Stomach (tissue), 9 donors: ENCODE results near the gene BTK. TPM values are rescaled to one million over a fixed set of nuclear protein-coding genes. Genes with fewer than 3 reads are reported as not detected.

Experiments used
- DNase-seq, 2 donors: peaks; one replicate each; pipeline versions ENCODE4 v3.0.0 to v3.0.0-alpha.2; 2013 to 2019
- H3K27ac ChIP-seq, 5 donors: fragments of 200-600 bp in 4 of 5; sonication (generic) in 4 of 5; one replicate each; pipeline ENCODE4 v1.5.1; 2013 to 2019; ENCODE audit warnings: mild to moderate bottlenecking in 1 of 5, moderate library complexity in 1 of 5
- H3K27me3 ChIP-seq, 3 donors: fragments of 200-600 bp; sonication (generic); one replicate each; pipeline ENCODE4 v1.5.1; 2017 to 2019; ENCODE audit warnings: mixed run types in 1 of 3
- H3K36me3 ChIP-seq, 4 donors: fragments of 200-600 bp; sonication (generic); 1 replicate in 3 of 4; 2 replicates in 1 of 4; pipeline ENCODE4 v1.5.1; 2016 to 2019
- H3K4me1 ChIP-seq, 4 donors: fragments of 200-600 bp; sonication (generic); one replicate each; pipeline ENCODE4 v1.5.1; 2016 to 2019
- H3K4me3 ChIP-seq, 4 donors: fragments of 200-600 bp; sonication (generic) in 3 of 4; one replicate each; pipeline ENCODE4 v1.5.1; 2016 to 2019; ENCODE audit warnings: mild to moderate bottlenecking in 1 of 4
- H3K9me3 ChIP-seq, 4 donors: fragments of 200-600 bp; sonication (generic); one replicate each; pipeline ENCODE4 v1.5.1; 2016 to 2019
- CTCF ChIP-seq, 7 experiments: fragments of 450-650 bp in 4 of 7; fragments of 200-600 bp in 3 of 7; sonication (generic) in 3 of 7; IDR thresholded peaks; one replicate each; pipeline ENCODE4 v1.5.1; 2016 to 2019; ENCODE audit warnings: antibody characterized with exemption in 7 of 7, control low read depth in 2 of 7, mild to moderate bottlenecking in 1 of 7
- EP300 ChIP-seq: sonication (generic); formaldehyde crosslinking; IDR thresholded peaks from one replicate; pipeline ENCODE4 v1.6.1; 2017; ENCODE audit warnings: antibody characterized with exemption
- POLR2A ChIP-seq, 4 donors: fragments of 450-650 bp; IDR thresholded peaks; one replicate each; pipeline ENCODE4 v1.6.1; 2016; ENCODE audit warnings: antibody characterized with exemption in 4 of 4, control low read depth in 2 of 4, mild to moderate bottlenecking in 1 of 4, moderate library complexity in 1 of 4
- POLR2AphosphoS5 ChIP-seq, 3 donors: sonication (generic); formaldehyde crosslinking; IDR thresholded peaks; one replicate each; pipeline ENCODE4 v1.6.1; 2016; ENCODE audit warnings: antibody characterized with exemption in 3 of 3
- WGBS, 5 donors: extraction: QIAGEN DNeasy Blood & Tissue Kit in 3 of 5; methylation state at CpG; one replicate each; pipeline versions ENCODE4 v1.1.5 to v1.1.7; 2013 to 2018; 5-methylcytosine and 5-hydroxymethylcytosine counted together
- intact Hi-C: fragments of 100-400 bp; cut with DNase I; formaldehyde crosslinking; loops from one replicate; pipeline ENCODE4 v1.15.1; 2023; ENCODE audit warnings: low total_unique reads
- polyA plus RNA-seq, 3 donors: library from polyadenylated mRNA; stranded (reverse); fragments of 200-250 nt; gene quantifications; one replicate each; pipeline ENCODE4 v1.2.3, GENCODE V29; 2013
- total RNA-seq, 5 donors: library from RNA; depleted of rRNA; stranded (reverse); fragments of >200 nt; gene quantifications; one replicate each; pipeline versions ENCODE4 v1.1.0 to v1.2.3, GENCODE V29; 2014 to 2016
- donor health status: healthy with polysubstance abuse.
- donor health status: Bipolar disorder and iron deficiency.
- donor health status: healthy.

The BTK gene
- total and polyA plus RNA-seq, 8 donors: 1.3 to 8.7 (median 2.9) TPM; not detected in 2

GRCh38 chrX:101393530-101394305, 7.7 kb upstream of the BTK start:
- intact Hi-C loops: no loop called here
- 71 to 82% (median 81%) methylated on average over 11 of the region's 11 CpGs for WGBS, 5 donors

GRCh38 chrX:101391831-101392230, 5.8 kb upstream of the BTK start:
- no peak for TF ChIP-seq POLR2A (IDR thresholded peaks at IDR 0.05)
- no peak for TF ChIP-seq CTCF (IDR thresholded peaks at IDR 0.05)
- TF ChIP-seq EP300: no peak
- TF ChIP-seq POLR2AphosphoS5 (IDR thresholded peaks at IDR 0.05): no peak
- intact Hi-C loops: no loop called here
- H3K4me3 ChIP-seq: peak overlapping the region; percentile 46 to 60 (median 58)
- DNase-seq: no peak
- no peaks in the 10 kb centered on the region for H3K27me3 ChIP-seq
- H3K36me3 ChIP-seq: peaks cover 0 to 22% (median 7%) of the 10 kb centered on the region in 4 donors
- peak overlapping the region in 3 of 5 donors; percentile 74 to 84 (median 77) for H3K27ac ChIP-seq
- H3K4me1 ChIP-seq: peaks cover 0 to 13% (median 3%) of the 10 kb centered on the region in 4 donors
- H3K9me3 ChIP-seq: no peaks in the 10 kb centered on the region
- WGBS, 5 donors: 17 to 59% (median 30%) methylated on average over 6 of the region's 6 CpGs

More at GRCh38 chrX:101393530-101394305, 7.7 kb upstream of the BTK start:
- Histone ChIP-seq H3K36me3 (peaks cover 0 to 22% (median 7%) of the 10 kb centered on the region in 4 donors), H3K9me3 (no peaks in the 10 kb centered on the region), H3K27me3 (peaks cover 0 to 4% (median 0%) of the 10 kb centered on the region in 3 donors), H3K27ac (no peak overlapping the region), H3K4me1 (peaks cover 0 to 13% (median 3%) of the 10 kb centered on the region in 4 donors), H3K4me3 (no peak overlapping the region)
- TF ChIP-seq CTCF (IDR thresholded peaks at IDR 0.05) (no peak), EP300 (no peak), POLR2A (IDR thresholded peaks at IDR 0.05) (no peak), POLR2AphosphoS5 (IDR thresholded peaks at IDR 0.05) (no peak)
- DNase-seq: no peak

GRCh38 chrX:101390664-101391525, 4.9 kb upstream of the BTK start, which contains the start of gene RPL36A:
Gene RPL36A (plus strand): TSS chrX:101391011. CDS start chrX:101391044, 33 bp downstream.
- intact Hi-C loops: no loop called here
- WGBS, 5 donors: 0 to 40% (median 4%) methylated on average over 37 to 47 of the region's 47 CpGs
- Histone ChIP-seq H3K27me3 (no peaks in the 10 kb centered on the region), H3K4me3 (peak within 1 kb of the TSS; percentile 46 to 60 (median 58)), H3K36me3 (peaks cover 0 to 18% (median 6%) of the 10 kb centered on the region in 4 donors), H3K9me3 (no peaks in the 10 kb centered on the region), H3K27ac (peak within 1 kb of the TSS; percentile 6 to 84 (median 77)), H3K4me1 (peaks cover 0 to 13% (median 3%) of the 10 kb centered on the region in 4 donors)
- TF ChIP-seq EP300 (no peak), CTCF (IDR thresholded peaks at IDR 0.05) (peak in 5 of 7 experiments; percentile 33 to 61 (median 55)), POLR2AphosphoS5 (IDR thresholded peaks at IDR 0.05) (peak; percentile 87 to 98 (median 97)), POLR2A (IDR thresholded peaks at IDR 0.05) (peak in 2 of 4 donors; percentile 42 to 51)
- peak; percentile 89 to 96 for DNase-seq

- peaks cover 0 to 13% (median 3%) of the 10 kb centered on the region in 4 donors for H3K4me1 ChIP-seq
- intact Hi-C loops: no loop called here
- 82 to 93% (median 85%) methylated on average over 3 of the region's 3 CpGs for WGBS, 5 donors
- TF ChIP-seq POLR2AphosphoS5 (IDR thresholded peaks at IDR 0.05): no peak
- no peak for TF ChIP-seq EP300
- TF ChIP-seq POLR2A (IDR thresholded peaks at IDR 0.05): no peak
- TF ChIP-seq CTCF (IDR thresholded peaks at IDR 0.05): no peak
- peaks cover 0 to 7% (median 0%) of the 10 kb centered on the region in 4 donors for H3K36me3 ChIP-seq
- no peak overlapping the region for H3K27ac ChIP-seq
- H3K27me3 ChIP-seq: no peaks in the 10 kb centered on the region
- no peak for DNase-seq
- H3K9me3 ChIP-seq: no peaks in the 10 kb centered on the region
- no peak overlapping the region for H3K4me3 ChIP-seq
Observed at GRCh38 chrX:101388604-101389003, 2.6 kb upstream of the BTK start.
